Sciatic nerve (tissue), 2 donors: ENCODE data around the gene GPBAR1. TPM values are rescaled to one million over a fixed set of nuclear protein-coding genes. Genes with fewer than 3 reads are reported as not detected.
"Not testable (repeated sequence)": the region's sequence is repeated elsewhere in the genome, so short reads cannot be mapped to it uniquely, and the experiment has no call there.

ENCODE experiments used
- ATAC-seq: fragments of 200-7000 bp; cut with Tn5 transposase; one replicate; pipeline ENCODE4 v1.9.1; 2020; ENCODE audit warnings: mild to moderate bottlenecking, moderate library complexity
- DNase-seq: peaks from one replicate; pipeline ENCODE4 v3.0.0-alpha.2; 2020; ENCODE audit warnings: low spot score
- intact Hi-C: fragments of 100-400 bp; cut with DNase I; formaldehyde crosslinking; loops from one replicate; pipeline ENCODE4 v1.14.2; 2022
- total RNA-seq: library from RNA; stranded (reverse); fragmentation: NEBNext Ultra II Directional; extraction: Animal tissue kit (Norgen Biotek cat#: 25700); gene quantifications from one replicate; pipeline ENCODE4 v1.2.1, GENCODE V29; 2021
- donor health status: DM: no; HTN: no; CAD: no.
- donor health status: DM: no; HTN: no; CAD: no.

The GPBAR1 gene
- total RNA-seq, 1 donor from 2014 or later = 0.94 TPM

- intact Hi-C loops = loop anchor here (10.0 kb wide), 1 partner anchor 79 kb away; no protein-coding TSS in a partner anchor
- peak; percentile 45 for DNase-seq
- no peak for ATAC-seq
Measured at GRCh38 chr2:218263817-218264641, 3.2 kb downstream of the GPBAR1 start.

GRCh38 chr2:218264773-218265561 is 4.2 kb downstream of the GPBAR1 start:
- ATAC-seq (no peak), DNase-seq (peak; percentile 53)
- intact Hi-C loops = loop anchor here (10.0 kb wide), 1 partner anchor 80 kb away; no protein-coding TSS in a partner anchor

DNA sequence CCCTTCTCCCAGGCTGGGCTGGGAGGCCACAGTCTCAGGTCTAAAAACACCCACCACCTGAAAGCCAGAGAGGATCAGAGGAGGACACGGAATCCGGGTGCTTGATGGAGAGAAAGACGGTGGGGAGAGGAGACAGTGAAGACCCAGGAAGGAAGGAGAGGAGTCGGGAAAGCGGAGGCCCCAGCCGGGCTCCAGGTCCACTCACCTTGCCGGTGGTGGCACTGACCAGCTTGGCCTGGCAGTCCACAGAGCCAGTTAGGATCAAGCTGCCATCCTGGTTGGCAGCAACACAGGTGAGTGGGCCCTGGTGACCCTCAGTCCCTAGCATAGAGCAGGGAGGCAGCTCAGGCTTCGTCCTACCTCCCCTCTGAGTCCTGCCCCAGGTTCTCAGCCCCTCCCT is 4.8 kb downstream of the GPBAR1 start:
- no peak for ATAC-seq
- intact Hi-C loops = loop anchor here (10.0 kb wide), 1 partner anchor 81 kb away; no protein-coding TSS in a partner anchor
- peak; percentile 50 for DNase-seq

DNA sequence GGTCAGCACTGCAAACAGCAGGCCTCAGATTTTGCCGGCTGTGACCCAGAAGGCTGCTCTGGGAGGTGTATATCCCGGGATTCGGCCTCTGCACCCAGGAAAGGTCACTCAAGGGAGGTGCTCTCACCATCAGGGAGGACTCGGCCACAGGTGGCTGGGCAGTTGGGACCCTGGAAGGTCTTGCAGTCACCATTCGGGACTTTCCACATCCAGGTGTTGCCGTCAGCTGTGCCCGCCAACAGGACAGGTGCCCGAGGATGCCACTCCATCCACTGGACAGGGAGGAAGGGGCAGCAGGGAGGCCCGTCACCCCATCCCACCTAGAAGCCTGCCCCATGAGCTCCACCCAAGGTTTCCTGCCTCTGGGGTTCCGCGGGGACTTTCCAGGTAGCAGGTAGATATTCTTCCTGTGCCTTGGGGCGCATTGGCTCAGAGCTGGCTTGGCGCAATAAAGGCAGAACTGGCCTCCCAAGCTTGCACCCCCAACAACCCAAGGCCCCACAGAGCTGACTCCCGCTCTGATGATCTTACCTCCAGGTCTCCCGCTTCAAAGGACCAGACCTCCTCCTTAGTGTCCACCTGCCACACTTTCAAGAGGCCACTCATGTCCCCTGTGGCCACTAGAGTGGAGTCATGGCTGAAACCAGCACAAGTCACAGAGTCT is 5.6 kb downstream of the GPBAR1 start:
- DNase-seq (peak; percentile 60), ATAC-seq (no peak)
- intact Hi-C loops = loop anchor here (10.0 kb wide), 1 partner anchor 82 kb away; no protein-coding TSS in a partner anchor

- DNase-seq (no peak), ATAC-seq (no peak)
- intact Hi-C loops = loop anchor here (10.0 kb wide), 1 partner anchor 82 kb away; no protein-coding TSS in a partner anchor
Measured at GRCh38 chr2:218267259-218267658, 6.4 kb downstream of the GPBAR1 start.

DNA sequence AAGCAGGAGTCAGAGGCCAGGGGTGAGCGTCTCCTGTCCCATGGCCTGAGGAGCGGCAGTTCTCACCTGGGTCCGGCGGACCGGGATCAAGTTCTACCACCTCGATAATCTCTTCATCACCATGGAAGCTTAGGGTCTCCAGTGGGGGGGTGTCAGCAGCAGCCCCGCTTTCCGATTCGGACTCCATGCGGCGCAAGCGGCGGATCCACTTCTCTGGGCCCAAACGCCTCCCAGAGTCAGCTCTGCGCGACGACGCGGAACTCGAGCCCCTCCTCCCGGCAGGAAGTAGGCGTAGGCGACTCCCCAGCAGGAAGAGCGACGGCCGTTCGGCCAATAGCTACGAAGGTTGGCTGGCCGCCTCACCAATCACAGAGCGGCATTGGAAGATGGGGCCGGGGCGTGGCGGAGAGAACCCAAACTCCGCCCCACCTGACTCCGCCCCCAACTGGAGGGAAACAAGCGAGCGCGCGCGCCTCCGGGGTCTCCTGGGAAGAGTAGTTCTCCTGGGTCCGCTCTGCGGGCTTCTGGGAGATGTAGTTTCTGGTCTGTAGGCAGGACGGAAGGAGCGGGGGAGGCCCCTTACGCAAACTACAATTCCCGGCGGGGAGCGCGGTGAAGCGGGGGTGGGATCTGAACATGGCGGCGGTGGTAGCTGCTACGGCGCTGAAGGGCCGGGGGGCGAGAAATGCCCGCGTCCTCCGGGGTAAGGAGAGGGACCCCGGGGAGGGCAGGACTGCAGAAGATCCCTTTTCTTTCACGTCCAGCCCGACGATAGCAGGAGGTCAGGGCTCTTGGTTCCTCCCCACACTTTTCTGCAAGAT is 9.3 kb downstream of the GPBAR1 start, which contains the start of the genes AAMP and PNKD:
AAMP (minus strand) TSS at position 238 of the 821 bp plus-strand sequence; CDS start at position 187, 51 bp downstream.
PNKD (plus strand) TSS at position 620 of the 821 bp plus-strand sequence; CDS start at position 637, 17 bp downstream.
- intact Hi-C loops = loop anchor here (10.0 kb wide), 1 partner anchor 85 kb away; no protein-coding TSS in a partner anchor

DNA sequence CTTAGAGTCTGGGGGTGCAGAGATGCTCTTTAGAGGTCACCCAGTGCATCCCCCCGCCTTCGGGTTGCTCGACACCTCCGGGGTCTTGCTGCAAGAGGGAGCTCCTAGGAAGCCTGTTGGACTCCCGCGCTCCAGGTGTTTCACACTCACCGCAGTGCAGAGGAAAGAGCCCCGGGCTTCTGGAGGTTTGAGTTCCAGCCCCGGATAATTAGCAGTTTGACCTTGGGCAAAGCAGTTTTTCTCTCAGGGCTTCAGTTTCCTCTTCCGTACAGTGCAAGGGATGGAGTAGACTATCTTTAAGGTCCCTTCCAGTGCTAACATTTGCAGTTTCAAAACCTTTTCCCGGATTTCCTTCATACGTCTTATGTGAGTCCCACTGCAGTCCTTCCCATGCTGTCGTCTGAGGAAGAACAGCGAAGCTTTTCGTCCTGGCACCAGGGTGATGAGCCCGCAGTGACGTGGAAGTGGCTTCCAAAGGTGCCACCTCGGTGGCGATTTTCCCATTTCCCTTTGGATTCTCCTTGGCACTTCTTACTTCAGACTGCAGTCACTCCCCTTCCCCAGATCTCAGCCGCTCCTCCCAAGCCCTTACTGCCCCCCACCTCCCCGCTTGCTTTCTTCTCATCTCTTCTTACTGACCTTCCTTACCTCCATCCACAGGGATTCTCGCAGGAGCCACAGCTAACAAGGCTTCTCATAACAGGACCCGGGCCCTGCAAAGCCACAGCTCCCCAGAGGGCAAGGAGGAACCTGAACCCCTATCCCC is 10.1 kb downstream of the GPBAR1 start:
- DNase-seq = peak; percentile 74
- intact Hi-C loops = no loop called here
- no peak for ATAC-seq

More for the DNA sequence above, 9.3 kb downstream of the GPBAR1 start, which contains the start of the genes AAMP and PNKD:
- peak; percentile 100 for DNase-seq
- peak; percentile 95 for ATAC-seq

DNA sequence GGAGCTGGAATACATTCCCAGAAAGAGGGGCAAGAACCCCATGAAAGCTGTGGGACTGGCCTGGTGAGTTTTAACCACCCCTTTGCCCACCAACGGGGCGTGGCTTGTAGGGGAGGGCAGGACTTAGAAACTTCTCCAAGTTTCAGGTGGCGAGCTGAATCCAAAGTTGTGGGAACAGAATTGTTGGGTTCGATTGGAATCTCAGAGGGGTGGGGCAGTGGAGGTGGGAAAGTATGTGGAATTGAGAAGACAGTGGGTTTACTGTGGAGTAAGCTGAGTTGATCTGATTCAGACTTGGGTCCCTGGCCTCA is 10.6 kb downstream of the GPBAR1 start:
- intact Hi-C loops = no loop called here
- no peak for DNase-seq
- ATAC-seq = no peak

DNA sequence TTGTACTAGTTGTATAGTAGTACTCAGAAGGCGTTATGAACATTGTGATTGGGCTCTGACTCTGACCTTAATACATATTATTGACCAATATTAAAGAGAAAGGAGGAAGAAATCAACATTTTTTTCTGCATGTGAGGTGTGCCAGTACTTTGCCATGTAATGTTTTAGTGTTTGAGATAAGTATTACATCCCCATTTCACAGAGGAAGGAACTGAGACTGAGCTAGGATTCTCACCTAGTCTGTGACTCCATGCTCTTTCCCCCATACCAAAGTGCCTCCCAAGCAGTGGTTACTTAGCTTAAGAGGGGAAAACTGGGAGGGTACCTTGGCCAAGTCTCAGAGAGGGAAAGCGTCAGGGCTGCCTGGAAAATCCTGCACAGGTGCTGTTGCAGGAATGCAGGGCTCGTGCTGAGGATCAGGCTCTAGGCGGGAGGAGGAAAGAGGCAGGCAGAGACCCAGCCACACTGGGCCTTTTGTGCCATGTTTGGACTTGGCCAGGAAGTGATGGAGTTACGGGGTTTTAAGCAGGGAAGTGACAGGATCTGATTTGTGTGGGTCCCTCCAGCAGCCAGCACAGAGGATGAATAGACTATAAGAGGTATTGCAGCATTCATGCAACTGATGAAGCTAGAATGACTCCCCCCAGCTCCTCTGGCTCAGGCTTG is 11.2 kb downstream of the GPBAR1 start:
- no peak for ATAC-seq
- intact Hi-C loops = no loop called here
- DNase-seq = no peak

GRCh38 chr2:218272531-218273212 is 11.9 kb downstream of the GPBAR1 start:
- intact Hi-C loops = no loop called here

GRCh38 chr2:218273214-218273907 is 12.5 kb downstream of the GPBAR1 start:
- intact Hi-C loops, DNase-seq, ATAC-seq: not testable (repeated sequence)

More at GRCh38 chr2:218272531-218273212, 11.9 kb downstream of the GPBAR1 start:
- peak; percentile 75 for ATAC-seq
- peak; percentile 91 for DNase-seq

DNA sequence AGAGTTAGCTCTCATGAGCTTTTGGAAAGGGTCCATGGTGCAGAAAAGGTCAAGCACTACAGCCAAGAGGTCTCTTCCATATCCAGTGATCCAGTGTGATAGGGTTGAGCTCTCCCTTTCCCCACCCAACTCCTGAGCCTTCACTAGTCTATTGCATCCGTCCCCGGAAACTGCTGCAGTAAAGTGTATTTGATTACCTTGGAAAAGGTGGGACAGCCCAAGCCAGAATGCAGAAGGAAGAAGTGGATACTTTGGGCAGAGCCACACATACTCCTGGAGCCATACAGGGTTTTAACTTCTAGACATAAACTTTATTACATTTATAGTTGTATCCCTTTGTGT is 13.1 kb downstream of the GPBAR1 start:
- no peak for DNase-seq
- no peak for ATAC-seq
- intact Hi-C loops = no loop called here

DNA sequence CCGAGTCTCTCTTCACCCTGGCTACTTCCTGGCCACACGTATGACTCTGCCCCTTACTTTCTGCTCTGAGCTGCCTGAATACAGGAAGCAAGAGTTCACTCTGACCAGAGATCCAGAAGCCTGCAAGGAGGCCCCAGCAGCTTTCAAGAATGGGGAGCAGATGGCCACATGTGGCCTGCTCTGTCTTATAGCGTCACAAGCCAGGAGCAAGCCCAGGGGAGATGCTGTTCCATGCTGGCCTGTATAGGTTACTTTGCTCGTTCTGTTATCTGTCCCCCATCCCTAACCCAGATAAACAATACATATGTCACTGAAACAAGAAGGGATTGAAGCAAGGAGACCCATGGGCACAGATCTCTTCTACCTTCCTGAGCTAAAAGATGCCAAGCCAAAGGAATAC is 13.8 kb downstream of the GPBAR1 start:
- intact Hi-C loops = no loop called here
- no peak for ATAC-seq
- DNase-seq = no peak

GRCh38 chr2:218275371-218276072 is 14.7 kb downstream of the GPBAR1 start:
- intact Hi-C loops = no loop called here
- ATAC-seq (no peak), DNase-seq (no peak)

DNA sequence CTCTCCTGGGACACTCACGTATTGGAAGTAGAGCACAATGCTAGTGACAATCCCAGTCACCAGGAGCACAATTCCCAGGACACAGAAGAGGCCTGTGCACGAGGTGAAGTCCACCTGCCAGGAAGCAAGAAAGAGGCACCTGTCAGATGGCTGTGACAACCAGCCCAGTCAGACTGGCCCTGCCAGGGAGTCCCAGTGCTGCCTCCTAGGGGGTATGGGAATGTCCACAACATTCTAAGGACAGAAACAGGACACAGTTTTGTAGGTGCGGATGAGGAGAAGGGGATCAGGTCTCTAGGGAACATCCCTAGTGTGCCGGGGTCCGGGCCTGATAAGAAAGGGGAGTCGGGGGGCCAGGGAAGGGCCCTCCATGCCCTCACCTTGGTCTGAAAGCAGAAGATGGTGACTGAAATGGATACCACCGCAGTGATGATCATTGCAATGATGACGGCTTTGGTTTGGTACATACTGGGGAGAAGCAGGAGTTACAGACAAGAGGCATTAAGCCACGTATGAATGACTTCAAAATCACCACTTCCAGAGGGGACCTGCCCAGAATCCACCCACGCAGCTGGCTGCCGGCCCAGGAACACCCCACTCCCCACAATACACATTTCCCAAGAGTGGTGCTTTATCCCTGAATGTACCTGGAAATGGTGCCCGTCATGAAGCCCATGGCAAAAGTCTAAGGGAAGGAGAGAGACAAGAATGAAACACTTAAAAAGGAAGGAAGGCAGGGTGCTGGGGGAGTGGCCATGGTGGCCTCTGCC is 16.4 kb downstream of the GPBAR1 start:
- intact Hi-C loops = no loop called here
- DNase-seq = no peak
- no peak for ATAC-seq
